KMS-11 (cell line): ENCODE results near the gene FARS2.

Experiments
- H2AFZ ChIP-seq: fragments of 200-600 bp; sonication (generic); 2 replicates; pipeline ENCODE4 v1.6.1; 2016; ENCODE audit warnings: antibody characterized with exemption, mixed run types, low read depth
- H3K27ac ChIP-seq: fragments of 200-600 bp; sonication (generic); 2 replicates; pipeline ENCODE4 v1.6.1; 2016; ENCODE audit warnings: mild to moderate bottlenecking, mixed run types
- H3K27me3 ChIP-seq: fragments of 200-600 bp; sonication (generic); 2 replicates; pipeline ENCODE4 v1.6.1; 2017; ENCODE audit warnings: mild to moderate bottlenecking, low read depth, mixed run types, moderate library complexity; ENCODE audit not compliant: insufficient read depth
- H3K36me3 ChIP-seq: fragments of 200-600 bp; sonication (generic); 2 replicates; pipeline ENCODE4 v1.6.1; 2017; ENCODE audit warnings: mild to moderate bottlenecking, mixed run types; ENCODE audit not compliant: insufficient read depth
- H3K4me1 ChIP-seq: fragments of 200-600 bp; sonication (generic); 2 replicates; pipeline ENCODE4 v1.6.1; 2016; ENCODE audit warnings: mild to moderate bottlenecking, low read depth, mixed run types; ENCODE audit not compliant: poor library complexity, severe bottlenecking
- H3K4me2 ChIP-seq: fragments of 200-600 bp; sonication (generic); 2 replicates; pipeline ENCODE4 v1.7.0; 2016; ENCODE audit warnings: mild to moderate bottlenecking, mixed run types
- H3K4me3 ChIP-seq: fragments of 200-600 bp; sonication (generic); IDR thresholded peaks from 2 replicates; pipeline ENCODE4 v1.6.1; 2017; ENCODE audit warnings: low read depth, low read length, mixed read lengths; ENCODE audit not compliant: insufficient read depth
- H3K79me2 ChIP-seq: fragments of 200-600 bp; sonication (generic); 2 replicates; pipeline ENCODE4 v1.6.1; 2016; ENCODE audit warnings: low read depth, mixed run types; ENCODE audit not compliant: insufficient read depth
- H3K9ac ChIP-seq: fragments of 200-600 bp; sonication (generic); 2 replicates; pipeline ENCODE4 v1.6.1; 2016; ENCODE audit warnings: mild to moderate bottlenecking, mixed run types
- H4K20me1 ChIP-seq: fragments of 200-600 bp; sonication (generic); 2 replicates; pipeline ENCODE4 v1.6.1; 2016; ENCODE audit warnings: mild to moderate bottlenecking, mixed run types; ENCODE audit not compliant: insufficient read depth
- CTCF ChIP-seq: fragments of 200-600 bp; sonication (generic); conservative IDR thresholded peaks from 2 replicates; pipeline ENCODE4 v1.6.1; 2017; ENCODE audit warnings: low read depth, mild to moderate bottlenecking, antibody characterized with exemption, low read length, moderate library complexity, mixed read lengths

Gene FARS2

DNA sequence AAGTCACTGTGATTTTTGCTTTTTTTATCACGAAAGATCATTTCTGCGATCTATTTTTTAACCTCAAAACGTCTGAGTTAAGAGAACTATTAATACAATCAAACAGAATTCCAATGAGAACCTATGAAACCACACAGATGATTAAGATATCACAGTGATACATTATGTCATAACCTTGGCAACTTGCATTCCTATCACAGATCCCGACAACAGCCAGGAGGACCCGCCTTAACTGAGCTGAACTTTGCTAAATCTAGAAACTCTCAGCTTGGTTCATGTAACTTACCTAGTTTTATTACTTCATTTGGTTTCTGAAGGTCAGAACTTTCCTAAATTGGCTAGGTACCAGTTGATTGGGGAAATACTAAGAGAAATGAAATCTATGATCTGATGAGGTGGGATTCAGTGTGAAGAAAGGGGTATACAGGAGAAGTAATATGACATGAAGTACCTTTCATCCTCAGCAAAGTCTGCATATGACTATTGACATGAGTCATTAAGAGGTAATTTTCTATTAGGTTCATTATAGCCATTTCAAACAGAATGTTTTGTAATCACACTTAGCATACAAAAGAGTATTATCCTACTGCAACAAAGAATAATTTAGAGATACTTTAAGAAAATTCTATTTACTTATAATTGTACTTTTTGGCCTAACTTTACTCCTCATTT, 11.7 kb upstream of the FARS2 start:
- no peaks in the 10 kb centered on the region for H3K4me1 ChIP-seq

DNA sequence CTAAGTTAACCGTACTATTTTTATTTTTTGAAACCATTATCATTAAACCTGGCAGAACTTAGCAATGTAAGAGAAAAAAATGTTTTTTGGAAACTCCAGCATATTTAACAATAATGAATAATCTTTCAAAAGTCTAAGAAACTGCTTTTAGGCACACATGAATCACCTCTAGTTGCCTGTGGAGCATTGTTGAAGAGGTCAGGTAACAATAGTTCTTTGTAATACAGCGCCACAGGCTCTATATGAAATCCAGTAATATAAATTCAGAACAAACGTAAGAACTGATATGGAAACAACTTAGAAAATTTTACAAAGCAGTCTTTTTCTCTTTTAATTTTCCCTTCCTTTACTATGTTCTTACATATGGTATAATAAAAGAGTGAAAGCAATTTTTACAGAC, 10.9 kb upstream of the FARS2 start:
- Histone ChIP-seq H3K27me3 (no peaks in the 10 kb centered on the region), H3K36me3 (no peaks in the 10 kb centered on the region), H4K20me1 (no peaks in the 10 kb centered on the region), H3K4me3 (no peak overlapping the region), H2AFZ (no peak overlapping the region), H3K4me2 (no peak overlapping the region), H3K79me2 (no peaks in the 10 kb centered on the region; the same call in 1 of the 2 replicates), H3K4me1 (no peaks in the 10 kb centered on the region), H3K9ac (no peak overlapping the region), H3K27ac (no peak overlapping the region)
- no peak for TF ChIP-seq CTCF

More for the DNA sequence above, 11.7 kb upstream of the FARS2 start:
- H3K27ac ChIP-seq = no peak overlapping the region
- H2AFZ ChIP-seq = no peak overlapping the region
- H3K9ac ChIP-seq = no peak overlapping the region
- no peaks in the 10 kb centered on the region; the same call in 1 of the 2 replicates for H3K79me2 ChIP-seq
- no peak overlapping the region for H3K4me3 ChIP-seq
- no peaks in the 10 kb centered on the region for H3K27me3 ChIP-seq
- no peaks in the 10 kb centered on the region for H3K36me3 ChIP-seq
- no peak overlapping the region for H3K4me2 ChIP-seq
- no peaks in the 10 kb centered on the region for H4K20me1 ChIP-seq
- TF ChIP-seq CTCF = no peak

DNA sequence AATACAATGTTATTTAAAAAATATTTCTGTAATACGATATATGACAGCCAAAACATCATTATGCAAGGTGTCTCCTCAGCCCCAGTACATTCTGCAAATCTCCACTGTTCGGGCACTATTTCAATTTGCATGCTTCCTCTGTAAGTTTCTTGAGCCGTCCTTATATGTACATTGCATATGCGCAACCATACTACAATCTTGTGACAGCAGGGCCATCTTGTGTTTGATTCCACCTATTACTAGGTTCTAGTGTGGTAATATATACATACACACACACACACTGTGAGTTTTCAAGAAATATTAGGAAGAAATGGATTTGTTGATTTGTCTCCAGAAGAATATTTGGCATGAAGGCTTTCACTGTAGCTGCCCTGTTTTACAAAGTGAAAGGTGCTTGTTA, 10.4 kb upstream of the FARS2 start:
- no peak for TF ChIP-seq CTCF
- H4K20me1 ChIP-seq = no peaks in the 10 kb centered on the region
- H3K9ac ChIP-seq = no peak overlapping the region
- no peak overlapping the region for H2AFZ ChIP-seq
- H3K36me3 ChIP-seq = no peaks in the 10 kb centered on the region
- H3K79me2 ChIP-seq = no peaks in the 10 kb centered on the region; the same call in 1 of the 2 replicates
- H3K27me3 ChIP-seq = no peaks in the 10 kb centered on the region
- H3K4me1 ChIP-seq = no peaks in the 10 kb centered on the region
- no peak overlapping the region for H3K4me3 ChIP-seq
- no peak overlapping the region for H3K27ac ChIP-seq
- no peak overlapping the region for H3K4me2 ChIP-seq

- Histone ChIP-seq H3K79me2 (peaks cover 25% of the 10 kb centered on the region), H3K4me2 (no peak overlapping the region), H3K27me3 (no peaks in the 10 kb centered on the region), H3K27ac (no peak overlapping the region), H3K9ac (no peak overlapping the region), H3K4me1 (peaks cover 8% of the 10 kb centered on the region), H3K4me3 (no peak overlapping the region), H3K36me3 (no peaks in the 10 kb centered on the region), H4K20me1 (no peaks in the 10 kb centered on the region), H2AFZ (no peak overlapping the region)
- TF ChIP-seq CTCF = no peak
These were observed 4.4 kb upstream of the FARS2 start for GRCh38 chr6:5256952-5257351.
